ENCODE measurements around the gene CCNQ. TPM values are rescaled to one million over a fixed set of nuclear protein-coding genes. Genes with fewer than 3 reads are reported as not detected.

Gene CCNQ
- total and polyA plus RNA-seq, 4 donors, result 8.9 to 14.7 (median 9.8) TPM

DNA sequence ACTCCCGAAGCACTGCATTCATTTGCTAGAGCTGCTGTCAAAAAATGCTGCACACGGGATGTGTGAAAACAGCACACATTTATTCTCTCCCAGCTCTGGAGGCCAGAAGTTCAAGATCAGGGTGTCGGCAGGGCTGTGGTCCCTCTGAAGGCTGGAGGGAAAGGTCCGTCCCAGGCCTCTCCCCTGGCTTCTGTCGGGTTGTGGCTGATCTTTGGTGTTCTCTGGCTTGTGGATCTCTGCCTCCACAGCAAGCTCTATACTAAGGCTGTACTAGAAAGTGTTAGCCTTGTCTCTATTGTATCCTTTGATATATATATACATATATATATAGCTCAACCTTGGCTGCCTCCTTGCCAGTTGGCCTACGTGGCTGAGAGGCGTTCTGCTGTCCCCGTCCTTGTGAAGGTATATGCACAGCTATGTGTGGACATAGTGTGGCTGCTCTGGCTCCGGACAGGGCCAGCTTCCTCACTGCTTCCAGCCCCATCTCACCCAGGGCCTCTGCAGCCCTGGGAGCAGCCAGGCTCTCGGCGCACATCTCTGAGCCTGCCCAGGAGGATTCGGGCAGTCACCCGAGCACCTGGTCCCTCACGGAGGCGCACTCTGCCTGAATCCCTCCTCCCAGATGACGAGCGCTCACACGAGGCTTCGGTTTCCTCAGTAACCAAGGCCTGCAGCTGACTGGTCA, 33.1 kb upstream of the CCNQ start:
- H3K9ac ChIP-seq (ENCODE audit: low read depth in 1 of 2, low read length in 2 of 2), result no peak overlapping the region
- H3K27me3 ChIP-seq (ENCODE audit: control insufficient read depth in 4 of 4, insufficient read depth in 4 of 4, low read length in 3 of 4), result no peaks in the 10 kb centered on the region
- H3K27ac ChIP-seq (ENCODE audit: low read depth in 1 of 2, low read length in 2 of 2), result no peak overlapping the region
- DNase-seq (ENCODE audit: low spot score), result no peak
- H3K36me3 ChIP-seq (ENCODE audit: control insufficient read depth in 4 of 4, insufficient read depth in 3 of 4, low read depth in 1 of 4, low read length in 3 of 4), result no peaks in the 10 kb centered on the region
- H3K9me3 ChIP-seq (ENCODE audit: control insufficient read depth in 4 of 4, low read length in 3 of 4), result no peaks in the 10 kb centered on the region
- TF ChIP-seq JUND (IDR thresholded peaks at IDR 0.05) (no peak), TAF1 (conservative IDR thresholded peaks at IDR 0.05) (no peak)
- H3K4me3 ChIP-seq (ENCODE audit: low read depth in 1 of 3, low read length in 3 of 3), result no peak overlapping the region
- H3K4me1 ChIP-seq (ENCODE audit: control insufficient read depth in 4 of 4, insufficient read depth in 4 of 4, low read length in 3 of 4), result peaks cover 3 to 15% (median 4%) of the 10 kb centered on the region in 4 donors
- WGBS, result 80% methylated on average over 19 of the region's 19 CpGs

DNA sequence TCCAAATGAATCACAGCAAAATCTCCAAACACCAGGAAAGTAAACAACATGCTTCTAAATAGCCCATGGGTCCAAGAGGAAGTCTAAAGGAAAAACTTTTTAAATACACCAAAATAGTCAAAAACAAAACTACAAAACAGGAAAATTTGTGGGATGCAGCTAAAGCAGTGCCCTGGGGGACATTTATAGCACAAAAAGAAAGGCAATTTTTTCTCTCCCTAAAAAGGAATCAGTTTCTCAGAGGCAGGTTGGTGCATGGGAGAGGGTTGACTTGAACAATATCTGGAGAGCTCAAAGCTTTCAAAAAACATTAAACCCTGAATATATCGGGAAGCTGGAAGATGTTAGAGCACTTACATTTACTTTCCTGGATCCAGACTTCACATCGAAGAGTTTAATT, 32.4 kb upstream of the CCNQ start:
- Histone ChIP-seq H3K9me3 (ENCODE audit: control insufficient read depth in 4 of 4, low read length in 3 of 4) (no peaks in the 10 kb centered on the region), H3K27me3 (ENCODE audit: control insufficient read depth in 4 of 4, insufficient read depth in 4 of 4, low read length in 3 of 4) (no peaks in the 10 kb centered on the region), H3K4me3 (ENCODE audit: low read depth in 1 of 3, low read length in 3 of 3) (no peak overlapping the region), H3K4me1 (ENCODE audit: control insufficient read depth in 4 of 4, insufficient read depth in 4 of 4, low read length in 3 of 4) (peaks cover 3 to 17% (median 4%) of the 10 kb centered on the region in 4 donors), H3K27ac (ENCODE audit: low read depth in 1 of 2, low read length in 2 of 2) (no peak overlapping the region), H3K9ac (ENCODE audit: low read depth in 1 of 2, low read length in 2 of 2) (no peak overlapping the region), H3K36me3 (ENCODE audit: control insufficient read depth in 4 of 4, insufficient read depth in 3 of 4, low read depth in 1 of 4, low read length in 3 of 4) (no peaks in the 10 kb centered on the region)
- TF ChIP-seq, protein P1, sequence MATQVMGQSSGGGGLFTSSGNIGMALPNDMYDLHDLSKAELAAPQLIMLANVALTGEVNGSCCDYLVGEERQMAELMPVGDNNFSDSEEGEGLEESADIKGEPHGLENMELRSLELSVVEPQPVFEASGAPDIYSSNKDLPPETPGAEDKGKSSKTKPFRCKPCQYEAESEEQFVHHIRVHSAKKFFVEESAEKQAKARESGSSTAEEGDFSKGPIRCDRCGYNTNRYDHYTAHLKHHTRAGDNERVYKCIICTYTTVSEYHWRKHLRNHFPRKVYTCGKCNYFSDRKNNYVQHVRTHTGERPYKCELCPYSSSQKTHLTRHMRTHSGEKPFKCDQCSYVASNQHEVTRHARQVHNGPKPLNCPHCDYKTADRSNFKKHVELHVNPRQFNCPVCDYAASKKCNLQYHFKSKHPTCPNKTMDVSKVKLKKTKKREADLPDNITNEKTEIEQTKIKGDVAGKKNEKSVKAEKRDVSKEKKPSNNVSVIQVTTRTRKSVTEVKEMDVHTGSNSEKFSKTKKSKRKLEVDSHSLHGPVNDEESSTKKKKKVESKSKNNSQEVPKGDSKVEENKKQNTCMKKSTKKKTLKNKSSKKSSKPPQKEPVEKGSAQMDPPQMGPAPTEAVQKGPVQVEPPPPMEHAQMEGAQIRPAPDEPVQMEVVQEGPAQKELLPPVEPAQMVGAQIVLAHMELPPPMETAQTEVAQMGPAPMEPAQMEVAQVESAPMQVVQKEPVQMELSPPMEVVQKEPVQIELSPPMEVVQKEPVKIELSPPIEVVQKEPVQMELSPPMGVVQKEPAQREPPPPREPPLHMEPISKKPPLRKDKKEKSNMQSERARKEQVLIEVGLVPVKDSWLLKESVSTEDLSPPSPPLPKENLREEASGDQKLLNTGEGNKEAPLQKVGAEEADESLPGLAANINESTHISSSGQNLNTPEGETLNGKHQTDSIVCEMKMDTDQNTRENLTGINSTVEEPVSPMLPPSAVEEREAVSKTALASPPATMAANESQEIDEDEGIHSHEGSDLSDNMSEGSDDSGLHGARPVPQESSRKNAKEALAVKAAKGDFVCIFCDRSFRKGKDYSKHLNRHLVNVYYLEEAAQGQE (IDR thresholded peaks at IDR 0.05), result no peak
- TF ChIP-seq, protein P2, sequence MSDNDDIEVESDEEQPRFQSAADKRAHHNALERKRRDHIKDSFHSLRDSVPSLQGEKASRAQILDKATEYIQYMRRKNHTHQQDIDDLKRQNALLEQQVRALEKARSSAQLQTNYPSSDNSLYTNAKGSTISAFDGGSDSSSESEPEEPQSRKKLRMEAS (IDR thresholded peaks at IDR 0.05), result no peak
- 91% methylated on average over 2 of the region's 2 CpGs for WGBS
- DNase-seq (ENCODE audit: low spot score), result no peak

DNA sequence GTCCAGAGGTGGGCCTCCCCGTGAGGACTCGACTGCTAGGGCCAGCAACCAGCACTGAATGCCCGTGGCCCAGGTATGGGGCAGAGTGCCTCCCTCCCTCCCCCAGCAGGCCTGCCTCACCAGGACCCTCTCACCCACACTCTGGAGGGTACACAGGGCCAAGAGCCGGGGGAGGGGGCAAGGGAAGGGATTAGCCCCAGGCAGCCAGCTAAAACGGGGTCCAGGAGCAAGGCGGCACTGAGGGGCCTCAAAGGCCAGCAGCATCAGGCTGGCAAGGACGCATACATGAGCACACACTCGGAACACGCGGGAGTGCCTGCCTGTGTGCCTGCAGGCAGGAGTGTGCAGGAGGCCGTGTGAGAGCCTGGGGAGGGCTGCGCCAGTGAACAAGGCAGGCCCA, 29.7 kb upstream of the CCNQ start:
- H3K9ac ChIP-seq (ENCODE audit: low read depth in 1 of 2, low read length in 2 of 2), result no peak overlapping the region
- WGBS, result 46% methylated on average over 12 of the region's 12 CpGs
- no peak for DNase-seq (ENCODE audit: low spot score)

More for the DNA sequence above, 29.7 kb upstream of the CCNQ start:
- TF ChIP-seq, protein P1 (IDR thresholded peaks at IDR 0.05), result no peak
- no peak for TF ChIP-seq JUND (IDR thresholded peaks at IDR 0.05)
- TF ChIP-seq FOXA1 (IDR thresholded peaks at IDR 0.05), result no peak
- Histone ChIP-seq H3K4me3 (ENCODE audit: low read depth in 1 of 3, low read length in 3 of 3) (no peak overlapping the region), H3K27me3 (ENCODE audit: control insufficient read depth in 4 of 4, insufficient read depth in 4 of 4, low read length in 3 of 4) (no peaks in the 10 kb centered on the region), H3K9me3 (ENCODE audit: control insufficient read depth in 4 of 4, low read length in 3 of 4) (no peaks in the 10 kb centered on the region), H3K27ac (ENCODE audit: low read depth in 1 of 2, low read length in 2 of 2) (no peak overlapping the region), H3K36me3 (ENCODE audit: control insufficient read depth in 4 of 4, insufficient read depth in 3 of 4, low read depth in 1 of 4, low read length in 3 of 4) (no peaks in the 10 kb centered on the region), H3K4me1 (ENCODE audit: control insufficient read depth in 4 of 4, insufficient read depth in 4 of 4, low read length in 3 of 4) (peaks cover 3 to 17% (median 4%) of the 10 kb centered on the region in 4 donors)

Measured in liver (tissue), 9 donors.